HepG2 (cell line): ENCODE measurements around the gene ACTR1B. TPM values are rescaled to one million over a fixed set of nuclear protein-coding genes. Genes with fewer than 3 reads are reported as not detected.

ENCODE experiments used
- ATAC-seq: fragments of 200-7000 bp; cut with Tn5 transposase; 3 replicates; pipeline ENCODE4 v1.9.1; 2020; ENCODE audit warnings: mild to moderate bottlenecking, moderate library complexity
- BruUV-seq: library from RNA; stranded (reverse); fragments of 400-500 nt; replicated peaks from 2 replicates; lab custom pipeline; 2021; lab: Mats Ljungman, UMichigan
- CTCF ChIA-PET: fragments of 300-600 bp; formaldehyde crosslinking; extraction: SDS; loops from one replicate; lab custom pipeline; 2021; ENCODE audit warnings: low total read pairs, inconsistent platforms, low intra/inter-chr PET ratio; lab: Yijun Ruan, JAX
- POLR2A ChIA-PET: fragments of 350-600 bp; sonication (Branson Sonifier 250); formaldehyde crosslinking; loops from one replicate; lab custom pipeline; 2020; ENCODE audit warnings: antibody characterized with exemption, inconsistent platforms; lab: Yijun Ruan, JAX
- DNase-seq: peaks from one replicate; pipeline ENCODE4 v3.0.0-alpha.2; 2015; ENCODE audit warnings: low spot score
- FAIRE-seq: peaks from 3 replicates; lab custom pipeline; 2011; peaks lifted over from hg19 to GRCh38; lab: Jason Lieb, UNC
- H2AFZ ChIP-seq: one replicate; pipeline ENCODE4 v1.6.1; 2011; ENCODE audit warnings: low read length, inconsistent platforms
- H3K27ac ChIP-seq: fragments of 300-600 bp; 3 replicates; pipeline ENCODE4 v1.8.0; 2011; ENCODE audit warnings: mixed run types, mild to moderate bottlenecking, mixed read lengths, low read length, inconsistent platforms; ENCODE audit not compliant: insufficient read depth; ENCODE audit errors: extremely low read length
- H3K27me3 ChIP-seq, 2 experiments: fragments of 200-600 bp in 1 of 2; 2 replicates in 1 of 2; 3 replicates in 1 of 2; pipeline versions ENCODE4 v1.6.0 to v1.8.0; 2011; ENCODE audit warnings: low read length in 2 of 2, mild to moderate bottlenecking in 2 of 2, moderate library complexity in 2 of 2, inconsistent platforms in 1 of 2; ENCODE audit not compliant: insufficient read depth in 2 of 2, control insufficient read depth in 1 of 2
- H3K36me3 ChIP-seq, 2 experiments: fragments of 200-600 bp in 1 of 2; replicated peaks in 1 of 2; 2 replicates in 1 of 2; 3 replicates in 1 of 2; pipeline versions ENCODE4 v1.5.1 to v1.8.0; 2011; ENCODE audit warnings: low read length in 2 of 2, inconsistent platforms in 1 of 2; ENCODE audit not compliant: insufficient read depth in 2 of 2, control insufficient read depth in 1 of 2
- H3K4me1 ChIP-seq: 2 replicates; pipeline ENCODE4 v1.5.1; 2012; ENCODE audit warnings: low read length, inconsistent platforms; ENCODE audit not compliant: insufficient read depth
- H3K4me2 ChIP-seq: 2 replicates; pipeline ENCODE4 v1.6.0; 2011; ENCODE audit warnings: low read depth, low read length, inconsistent platforms
- H3K4me3 ChIP-seq, 3 experiments: fragments of 200-600 bp in 1 of 3; sonication (generic), shearing (Covaris generic) in 1 of 3; replicated peaks in 1 of 3; 2 replicates each; pipeline ENCODE4 v1.5.1; 2011 to 2016; ENCODE audit warnings: low read length in 3 of 3, inconsistent platforms in 2 of 3, low read depth in 2 of 3, mild to moderate bottlenecking in 2 of 3, control low read depth in 1 of 3, mixed read lengths in 1 of 3; ENCODE audit not compliant: insufficient read depth in 1 of 3
- H3K79me2 ChIP-seq: one replicate; pipeline ENCODE4 v1.6.1; 2011; ENCODE audit warnings: low read length, inconsistent platforms; ENCODE audit not compliant: insufficient read depth
- H3K9ac ChIP-seq: 2 replicates; pipeline ENCODE4 v1.6.0; 2011; ENCODE audit warnings: mild to moderate bottlenecking, low read depth, low read length, inconsistent platforms; ENCODE audit not compliant: insufficient read depth
- H3K9me3 ChIP-seq: 2 replicates; pipeline ENCODE4 v1.5.1; 2012; ENCODE audit warnings: mild to moderate bottlenecking, low read length
- H4K20me1 ChIP-seq: 2 replicates; pipeline ENCODE4 v1.6.0; 2011; ENCODE audit warnings: inconsistent platforms, mild to moderate bottlenecking, low read length, moderate library complexity; ENCODE audit not compliant: insufficient read depth
- CAMTA2 ChIP-seq: sonication (generic); formaldehyde crosslinking; IDR thresholded peaks from 2 replicates; pipeline ENCODE4 v1.4.0; 2020; ENCODE audit warnings: mild to moderate bottlenecking, missing genetic modification reagents, borderline replicate concordance
- EEA1 ChIP-seq: sonication (generic); formaldehyde crosslinking; IDR thresholded peaks from 2 replicates; pipeline ENCODE4 v1.5.1; 2020; ENCODE audit warnings: mild to moderate bottlenecking, missing genetic modification reagents, borderline replicate concordance
- GATA4 ChIP-seq: sonication (generic); IDR thresholded peaks from 2 replicates; pipeline ENCODE4 v1.6.1; 2016; ENCODE audit warnings: antibody characterized with exemption, low read depth, borderline replicate concordance
- HOXA7 ChIP-seq: sonication (generic); formaldehyde crosslinking; IDR thresholded peaks from 2 replicates; pipeline ENCODE4 v1.8.1; 2022; ENCODE audit warnings: mild to moderate bottlenecking, missing genetic modification reagents, moderate library complexity
- KDM3A ChIP-seq: IDR thresholded peaks from 2 replicates; pipeline ENCODE4 v1.6.1; 2018; ENCODE audit warnings: low read depth, missing compliant biosample characterization
- NAIF1 ChIP-seq: sonication (generic); formaldehyde crosslinking; IDR thresholded peaks from 2 replicates; pipeline ENCODE4 v1.5.0; 2020; ENCODE audit warnings: mild to moderate bottlenecking, missing genetic modification reagents, borderline replicate concordance
- NCOA1 ChIP-seq: sonication (generic); formaldehyde crosslinking; IDR thresholded peaks from 2 replicates; pipeline ENCODE4 v1.9.0; 2021; ENCODE audit warnings: missing genetic modification reagents
- NCOA5 ChIP-seq: sonication (generic); formaldehyde crosslinking; IDR thresholded peaks from 2 replicates; pipeline ENCODE4 v1.4.0; 2020; ENCODE audit warnings: missing genetic modification reagents
- TAF1 ChIP-seq: sonication (generic); formaldehyde crosslinking; IDR thresholded peaks from 2 replicates; pipeline ENCODE4 v1.4.0; 2020; ENCODE audit warnings: missing genetic modification reagents
- USF2 ChIP-seq, 2 experiments: sonication (generic) in 1 of 2; formaldehyde crosslinking in 1 of 2; IDR thresholded peaks; 2 replicates each; pipeline versions ENCODE4 v1.5.1 to v1.6.1; 2011 to 2020; ENCODE audit warnings: borderline replicate concordance in 1 of 2, low read depth in 1 of 2, low read length in 1 of 2, mild to moderate bottlenecking in 1 of 2, missing genetic modification reagents in 1 of 2, moderate library complexity in 1 of 2
- XRCC5 ChIP-seq: fragments of 200-400 bp; formaldehyde crosslinking; optimal IDR thresholded peaks from 2 replicates; pipeline ENCODE3; 2017; ENCODE audit warnings: mild to moderate bottlenecking, low read length
- ZNF224 ChIP-seq: sonication (generic); formaldehyde crosslinking; IDR thresholded peaks from 2 replicates; pipeline ENCODE4 v1.5.0; 2020; ENCODE audit warnings: mild to moderate bottlenecking, missing genetic modification reagents
- ZNF564 ChIP-seq: sonication (generic); formaldehyde crosslinking; IDR thresholded peaks from 2 replicates; pipeline ENCODE4 v1.8.1; 2023; ENCODE audit warnings: mild to moderate bottlenecking, missing genetic modification reagents
- ZNF589 ChIP-seq: sonication (generic); formaldehyde crosslinking; conservative IDR thresholded peaks from 2 replicates; pipeline ENCODE4 v1.8.0; 2022; ENCODE audit warnings: mild to moderate bottlenecking, moderate library complexity, missing genetic modification reagents
- WGBS: methylation state at CpG from one replicate; pipeline ENCODE4 v1.1.6; 2017; ENCODE audit warnings: low lambda C conversion rate; 5-methylcytosine and 5-hydroxymethylcytosine counted together
- in situ Hi-C: cut with HindIII; loops from 2 replicates; pipeline ENCODE4 v1.10.0; 2017; ENCODE audit warnings: low pct_unique_long_range_greater_than_20kb; ENCODE audit not compliant: extremely low pct_ligation_motif_present
- intact Hi-C: fragments of 100-400 bp; cut with micrococcal nuclease; formaldehyde crosslinking; loops from one replicate; pipeline ENCODE4 v1.10.0; 2022; ENCODE audit not compliant: unreplicated experiment
- polyA plus RNA-seq, 8 experiments: library from polyadenylated mRNA; depleted of rRNA in 3 of 8; stranded (reverse) in 7 of 8; unstranded in 1 of 8; fragments of >200 nt; fragmentation: Illumina TruSeq in 4 of 8; extraction: Trizol in 4 of 8; gene quantifications; 2 replicates each; pipeline versions ENCODE4 v1.2.1 to v1.2.3, GENCODE V29; 2011 to 2016; ENCODE audit warnings: low read depth in 4 of 8, missing spikeins in 1 of 8, mixed read lengths in 1 of 8; ENCODE audit not compliant: insufficient read depth in 1 of 8
- total RNA-seq, 5 experiments: library from RNA; depleted of rRNA; stranded (reverse); fragments of >200 nt; fragmentation: Illumina TruSeq; extraction: Trizol; gene quantifications; 2 replicates each; pipeline ENCODE4 v1.2.3, GENCODE V29; 2016; ENCODE audit warnings: low read depth in 1 of 5
- TF ChIP-seq, protein P1 (sequence below): IDR thresholded peaks from 2 replicates; pipeline ENCODE4 v1.6.1; 2018; ENCODE audit warnings: missing genetic modification reagents
- TF ChIP-seq, protein P2 (sequence below): IDR thresholded peaks from 2 replicates; pipeline ENCODE4 v1.6.1; 2016; ENCODE audit warnings: control low read depth
- TF ChIP-seq, protein P3 (sequence below): sonication (generic); formaldehyde crosslinking; IDR thresholded peaks from 2 replicates; pipeline ENCODE4 v1.4.0; 2020; ENCODE audit warnings: mild to moderate bottlenecking, missing genetic modification reagents

Gene ACTR1B
- total and polyA plus RNA-seq, 2 of the 13 experiments (the other 11 are each of a cell fraction or from before 2014, with no cell fraction given): 61.7 to 76.7 TPM

DNA sequence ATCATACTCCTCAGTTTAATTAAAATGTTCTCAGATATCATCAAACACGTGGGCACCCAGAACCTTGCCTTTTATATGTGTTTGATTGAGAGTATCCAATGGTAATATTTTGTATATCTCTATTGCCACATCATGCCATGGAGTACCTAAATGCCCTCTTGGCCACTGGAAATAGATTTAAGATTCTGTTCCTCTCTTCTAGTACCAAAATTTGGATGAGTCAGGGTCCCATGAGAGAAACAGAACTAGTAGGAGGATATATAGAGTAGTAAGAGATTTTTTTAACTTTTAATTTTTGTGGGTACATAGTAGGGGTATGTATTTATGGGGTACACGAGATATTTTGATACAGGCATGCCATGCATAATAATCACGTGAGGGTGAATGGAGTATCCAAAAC is 39.9 kb upstream of the ACTR1B start:
- no peak for TF ChIP-seq HOXA7 (CRISPR knock-in tag)
- no peak for TF ChIP-seq NCOA1 (CRISPR knock-in tag)
- TF ChIP-seq ZNF564 (CRISPR knock-in tag): no peak
- TF ChIP-seq EEA1 (CRISPR knock-in tag): no peak
- no peak for TF ChIP-seq USF2 (IDR thresholded peaks at IDR 0.05; ENCODE audit: low read depth, low read length)
- TF ChIP-seq USF2 (CRISPR knock-in tag; IDR thresholded peaks at IDR 0.05; ENCODE audit: borderline replicate concordance): no peak
- TF ChIP-seq, protein P1, sequence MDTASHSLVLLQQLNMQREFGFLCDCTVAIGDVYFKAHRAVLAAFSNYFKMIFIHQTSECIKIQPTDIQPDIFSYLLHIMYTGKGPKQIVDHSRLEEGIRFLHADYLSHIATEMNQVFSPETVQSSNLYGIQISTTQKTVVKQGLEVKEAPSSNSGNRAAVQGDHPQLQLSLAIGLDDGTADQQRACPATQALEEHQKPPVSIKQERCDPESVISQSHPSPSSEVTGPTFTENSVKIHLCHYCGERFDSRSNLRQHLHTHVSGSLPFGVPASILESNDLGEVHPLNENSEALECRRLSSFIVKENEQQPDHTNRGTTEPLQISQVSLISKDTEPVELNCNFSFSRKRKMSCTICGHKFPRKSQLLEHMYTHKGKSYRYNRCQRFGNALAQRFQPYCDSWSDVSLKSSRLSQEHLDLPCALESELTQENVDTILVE (CRISPR knock-in tag): no peak
- no peak for TF ChIP-seq ZNF589 (CRISPR knock-in tag)
- TF ChIP-seq KDM3A (CRISPR knock-in tag): no peak
- no peak for TF ChIP-seq CAMTA2 (CRISPR knock-in tag)
- no peak for TF ChIP-seq GATA4
- TF ChIP-seq ZNF224: no peak
- no peak for TF ChIP-seq XRCC5
- TF ChIP-seq, protein P2, sequence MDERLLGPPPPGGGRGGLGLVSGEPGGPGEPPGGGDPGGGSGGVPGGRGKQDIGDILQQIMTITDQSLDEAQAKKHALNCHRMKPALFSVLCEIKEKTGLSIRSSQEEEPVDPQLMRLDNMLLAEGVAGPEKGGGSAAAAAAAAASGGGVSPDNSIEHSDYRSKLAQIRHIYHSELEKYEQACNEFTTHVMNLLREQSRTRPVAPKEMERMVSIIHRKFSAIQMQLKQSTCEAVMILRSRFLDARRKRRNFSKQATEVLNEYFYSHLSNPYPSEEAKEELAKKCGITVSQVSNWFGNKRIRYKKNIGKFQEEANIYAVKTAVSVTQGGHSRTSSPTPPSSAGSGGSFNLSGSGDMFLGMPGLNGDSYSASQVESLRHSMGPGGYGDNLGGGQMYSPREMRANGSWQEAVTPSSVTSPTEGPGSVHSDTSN (CRISPR knock-in tag): no peak
- no peak for TF ChIP-seq NCOA5
- TF ChIP-seq TAF1 (CRISPR knock-in tag): no peak
- TF ChIP-seq, protein P3, sequence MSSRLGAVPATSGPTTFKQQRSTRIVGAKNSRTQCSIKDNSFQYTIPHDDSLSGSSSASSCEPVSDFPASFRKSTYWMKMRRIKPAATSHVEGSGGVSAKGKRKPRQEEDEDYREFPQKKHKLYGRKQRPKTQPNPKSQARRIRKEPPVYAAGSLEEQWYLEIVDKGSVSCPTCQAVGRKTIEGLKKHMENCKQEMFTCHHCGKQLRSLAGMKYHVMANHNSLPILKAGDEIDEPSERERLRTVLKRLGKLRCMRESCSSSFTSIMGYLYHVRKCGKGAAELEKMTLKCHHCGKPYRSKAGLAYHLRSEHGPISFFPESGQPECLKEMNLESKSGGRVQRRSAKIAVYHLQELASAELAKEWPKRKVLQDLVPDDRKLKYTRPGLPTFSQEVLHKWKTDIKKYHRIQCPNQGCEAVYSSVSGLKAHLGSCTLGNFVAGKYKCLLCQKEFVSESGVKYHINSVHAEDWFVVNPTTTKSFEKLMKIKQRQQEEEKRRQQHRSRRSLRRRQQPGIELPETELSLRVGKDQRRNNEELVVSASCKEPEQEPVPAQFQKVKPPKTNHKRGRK: no peak
- no peak for TF ChIP-seq NAIF1
- no peak overlapping the region for H3K4me2 ChIP-seq
- H3K27ac ChIP-seq: no peak overlapping the region
- CTCF ChIA-PET: no interaction called here
- peaks cover 18% of the 10 kb centered on the region for H3K4me1 ChIP-seq
- BruUV-seq: no TSS peak
- H3K36me3 ChIP-seq: no peaks in the 10 kb centered on the region
- intact Hi-C loops: loop anchor here (5.0 kb wide), 1 partner anchor 44 kb away; no protein-coding TSS in a partner anchor
- POLR2A ChIA-PET: no interaction called here
- no peak overlapping the region for H3K9ac ChIP-seq
- H2AFZ ChIP-seq: no peak overlapping the region
- no peak for ATAC-seq
- no peak overlapping the region for H3K4me3 ChIP-seq
- no peaks in the 10 kb centered on the region for H3K79me2 ChIP-seq
- peaks cover 0 to 2% of the 10 kb centered on the region in 2 experiments; a peak in 1 of 5 replicates for H3K27me3 ChIP-seq
- DNase-seq: no peak
- H4K20me1 ChIP-seq: no peaks in the 10 kb centered on the region
- in situ Hi-C loops: loop anchor here (5.0 to 10.0 kb wide), 2 partner anchors 39 to 681 kb away; no protein-coding TSS in a partner anchor
- WGBS: 5% methylated on average over 3 of the region's 3 CpGs
- H3K9me3 ChIP-seq: no peaks in the 10 kb centered on the region
- FAIRE-seq: no peak
